ENCODE measurements around the gene LRRC28.
"Not testable (repeated sequence)": the region's sequence is repeated elsewhere in the genome, so short reads cannot be mapped to it uniquely, and the experiment has no call there.

Gene LRRC28

GRCh38 chr15:99250857-99251841 lies at the start of gene LRRC28:
TSS of gene LRRC28 (plus strand) at chr15:99251481. CDS start at chr15:99255958, 4,477 bp downstream.
- DNase-seq, result peak; percentile 99

DNA sequence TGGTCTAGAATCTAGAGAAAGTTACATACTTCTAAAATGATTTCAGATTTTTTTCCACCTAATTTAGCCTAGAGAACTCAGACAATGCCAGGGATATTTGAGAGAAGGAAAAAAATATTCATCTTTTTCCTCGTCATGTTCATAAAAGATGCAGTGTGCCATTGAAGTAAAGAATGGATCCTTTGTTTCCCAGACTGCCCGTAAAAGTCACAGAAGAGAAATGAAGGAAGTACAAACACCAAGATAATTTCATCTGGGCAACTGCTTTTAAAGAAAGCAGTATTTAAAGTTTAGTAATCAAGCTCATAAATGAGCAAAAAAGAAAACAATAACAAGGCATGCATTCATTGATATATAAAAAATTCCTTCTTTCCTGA lies 49.1 kb upstream of the LRRC28 start:
- DNase-seq, result no peak

DNA sequence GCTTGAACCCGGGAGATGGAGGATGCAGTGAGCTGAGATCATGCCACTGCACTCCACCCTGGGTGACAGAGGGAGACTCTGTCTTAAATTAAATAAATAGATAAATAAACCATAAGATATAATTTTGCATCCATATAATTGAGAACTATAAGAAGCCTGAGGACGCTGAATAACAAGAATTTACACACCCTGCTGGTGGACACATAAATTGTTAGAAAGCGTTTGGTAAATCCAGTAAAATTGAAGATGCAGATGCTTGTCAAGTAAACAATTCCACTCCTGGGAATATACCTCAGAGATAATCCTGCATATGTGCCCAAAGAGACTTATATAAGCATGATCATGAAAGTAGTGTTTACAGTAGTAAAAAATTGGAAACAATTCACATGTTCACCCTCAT lies 43.6 kb upstream of the LRRC28 start:
- no peak for DNase-seq

DNA sequence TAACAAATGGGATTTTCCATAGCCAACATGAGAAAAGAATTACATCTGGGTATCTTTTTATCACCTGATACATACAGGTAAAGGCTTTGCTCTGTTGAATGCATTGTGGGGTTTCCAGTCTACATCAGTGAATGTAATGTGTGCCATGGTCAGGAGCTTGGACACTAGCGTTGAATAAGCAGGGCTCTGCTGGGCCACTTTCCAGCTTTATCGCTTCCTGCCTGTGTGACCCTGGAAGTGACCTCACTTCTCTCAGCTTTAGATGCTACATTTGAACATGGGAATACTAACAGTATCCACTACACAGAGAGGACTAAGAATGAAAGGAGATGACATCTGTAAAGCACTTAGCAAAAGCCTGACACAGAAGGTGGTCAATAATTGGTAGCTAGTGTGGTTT lies 42.0 kb upstream of the LRRC28 start:
- DNase-seq, result no peak

GRCh38 chr15:99210334-99210733 lies 40.9 kb upstream of the LRRC28 start:
- DNase-seq, result no peak

- DNase-seq, result no peak
These were observed 39.4 kb upstream of the LRRC28 start for GRCh38 chr15:99211926-99212325.

DNA sequence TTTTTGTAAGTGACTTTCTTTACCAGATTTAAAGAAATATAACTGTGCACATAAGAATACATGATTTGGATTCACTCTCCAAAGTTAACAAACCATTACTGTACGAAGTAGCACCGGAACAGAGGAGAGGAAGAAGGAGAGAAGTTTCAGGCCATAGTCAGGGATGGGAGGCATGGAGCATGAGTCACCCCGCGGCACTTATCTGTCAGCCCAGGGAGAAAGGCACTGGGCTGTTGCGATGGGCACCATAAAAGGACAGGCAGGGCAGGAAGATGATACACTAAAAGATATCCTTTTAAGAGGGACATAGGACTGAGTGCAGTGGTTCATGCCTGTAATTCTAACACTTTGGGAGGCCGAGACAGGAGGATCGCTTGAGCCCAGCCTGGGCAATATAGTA lies 38.9 kb upstream of the LRRC28 start:
- no peak for DNase-seq

DNA sequence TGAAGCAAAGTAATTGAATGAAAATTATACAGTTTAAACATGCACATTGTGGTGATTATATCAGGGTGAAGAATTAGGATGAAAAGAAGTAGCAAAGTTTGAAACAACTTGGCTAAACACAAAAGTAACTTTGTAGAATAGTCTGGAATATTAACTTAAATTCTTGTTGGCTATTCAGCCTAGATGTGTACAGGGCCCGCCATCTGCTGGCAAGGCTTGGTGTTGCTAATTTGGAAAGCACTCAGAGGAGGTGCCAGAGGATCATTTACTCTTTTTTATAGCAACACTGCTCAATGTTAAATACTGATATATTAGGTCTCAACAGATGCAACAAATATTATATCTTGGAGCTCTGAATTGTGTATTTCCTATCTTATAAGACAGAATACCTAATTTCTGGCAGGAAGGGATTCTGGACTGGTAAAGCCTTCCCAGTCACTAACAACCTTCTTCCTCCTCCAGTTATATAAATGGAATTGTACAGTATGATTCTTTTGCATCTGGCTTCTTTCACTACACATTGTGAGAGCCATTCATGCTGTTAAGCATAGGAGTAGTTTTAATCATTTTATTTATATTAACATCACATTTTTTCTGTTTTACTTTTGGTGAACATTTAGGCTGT lies 38.0 kb upstream of the LRRC28 start:
- DNase-seq, result peak; percentile 21

DNA sequence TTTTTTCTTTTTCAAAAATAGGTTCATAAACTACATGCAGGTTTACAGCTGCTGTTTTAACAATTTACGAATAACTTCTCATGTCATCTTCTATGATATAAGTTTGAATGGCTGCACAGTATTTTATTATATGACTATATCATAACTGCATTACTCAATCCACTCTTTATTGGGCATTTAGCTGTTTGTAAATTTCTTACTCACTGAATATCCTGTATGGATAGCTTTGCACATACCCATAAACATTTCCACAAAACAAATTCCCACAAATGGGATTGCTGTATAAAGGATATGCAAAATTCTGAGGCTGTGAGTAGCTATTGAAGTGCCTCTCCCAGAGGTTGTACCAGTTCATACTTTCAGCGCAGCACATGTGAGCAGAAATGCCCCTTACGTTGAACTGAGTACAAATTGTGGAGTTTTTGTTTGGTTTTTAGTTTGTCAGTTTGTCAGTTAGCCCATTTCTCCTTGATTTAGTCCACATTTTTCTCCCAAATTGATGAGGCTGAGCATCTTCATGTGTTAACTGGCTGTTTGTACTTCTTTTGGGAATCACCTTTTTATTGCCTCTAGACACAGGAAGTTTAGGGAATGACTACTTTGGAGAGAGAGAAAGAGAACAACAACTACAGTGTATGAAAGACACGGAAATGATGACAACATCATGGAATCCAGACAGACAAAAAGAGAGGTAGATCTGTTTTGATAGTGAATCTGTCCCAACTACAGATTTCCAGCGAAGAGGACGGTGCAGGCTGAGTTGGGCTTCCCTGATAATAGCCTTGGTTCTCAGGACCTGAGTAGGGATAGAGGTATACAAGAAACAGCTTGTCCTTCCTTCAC lies 26.7 kb upstream of the LRRC28 start:
- no peak for DNase-seq

DNA sequence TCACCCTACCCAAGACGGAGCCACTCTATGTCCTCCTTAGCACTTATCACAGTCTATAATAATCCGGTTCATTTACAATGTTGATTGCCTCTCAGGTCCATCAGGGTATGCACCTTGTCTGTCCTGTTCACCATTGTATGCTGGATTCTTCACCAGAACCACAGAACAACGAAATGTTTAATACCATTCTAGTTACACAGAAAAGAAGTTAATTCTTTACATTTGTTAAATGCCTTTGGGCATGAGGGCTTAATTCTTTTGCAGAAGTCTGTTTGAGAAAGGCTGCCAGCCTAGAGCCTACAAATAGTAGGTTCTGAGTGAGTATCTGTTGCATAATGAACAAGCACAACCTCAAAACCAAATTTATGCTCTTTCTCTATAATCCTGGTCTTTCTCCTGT lies 24.5 kb upstream of the LRRC28 start:
- no peak for DNase-seq

- no peak for DNase-seq
These were observed 23.0 kb upstream of the LRRC28 start for GRCh38 chr15:99228120-99228770.

- no peak for DNase-seq
These were observed 20.4 kb upstream of the LRRC28 start for GRCh38 chr15:99230867-99231266.

GRCh38 chr15:99232740-99233139 lies 18.5 kb upstream of the LRRC28 start:
- DNase-seq, result no peak

GRCh38 chr15:99234160-99234559 lies 17.1 kb upstream of the LRRC28 start:
- DNase-seq, result not testable (repeated sequence)

DNA sequence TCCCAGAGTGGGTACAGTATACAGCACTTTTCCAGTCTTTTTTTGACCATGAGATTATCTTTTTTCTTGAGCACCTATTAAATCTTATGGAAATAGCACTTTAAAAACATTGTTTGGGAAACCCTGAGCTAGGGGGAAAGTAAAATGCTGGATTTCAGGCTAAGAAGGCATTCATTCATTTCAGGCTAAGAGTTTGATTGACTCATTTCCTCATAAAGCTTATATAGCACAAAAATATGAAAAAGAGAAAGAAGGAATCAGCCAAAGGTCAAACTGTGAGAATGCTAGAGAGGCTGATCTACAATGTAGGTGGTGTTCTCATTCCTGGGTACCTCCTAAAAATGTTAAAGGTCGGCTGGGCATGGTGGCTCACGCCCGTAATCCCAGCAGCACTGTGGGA lies 12.4 kb upstream of the LRRC28 start:
- DNase-seq, result no peak

DNA sequence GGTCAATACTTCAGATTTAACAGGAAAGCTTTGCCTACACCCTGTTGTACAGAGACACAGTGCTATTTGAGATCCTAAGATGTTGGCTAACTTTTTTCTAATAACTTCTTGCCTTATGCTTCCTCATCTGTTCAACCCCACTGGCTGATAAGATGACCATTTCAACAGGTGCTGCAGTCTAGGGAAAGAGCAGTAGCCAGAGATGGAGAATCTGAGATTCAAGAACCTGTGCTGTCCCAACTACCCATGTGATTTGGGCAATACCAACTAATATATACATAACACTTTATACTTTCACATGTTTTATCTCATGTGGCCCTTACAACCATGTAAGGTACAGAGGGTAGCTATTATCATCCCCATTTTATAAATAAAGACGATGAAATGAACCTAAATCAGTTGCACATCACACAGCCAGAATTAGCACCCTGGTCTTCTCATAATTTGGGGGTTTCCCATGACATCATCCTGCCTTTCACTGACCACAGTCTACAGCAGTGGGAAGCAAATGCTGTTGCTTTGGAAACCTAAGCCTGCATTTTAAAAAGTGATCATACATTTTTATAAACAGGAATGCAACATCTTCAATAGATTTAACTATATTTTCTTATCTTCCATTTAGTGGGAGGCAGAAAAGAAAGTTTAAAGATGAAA lies 11.6 kb upstream of the LRRC28 start:
- DNase-seq, result no peak

DNA sequence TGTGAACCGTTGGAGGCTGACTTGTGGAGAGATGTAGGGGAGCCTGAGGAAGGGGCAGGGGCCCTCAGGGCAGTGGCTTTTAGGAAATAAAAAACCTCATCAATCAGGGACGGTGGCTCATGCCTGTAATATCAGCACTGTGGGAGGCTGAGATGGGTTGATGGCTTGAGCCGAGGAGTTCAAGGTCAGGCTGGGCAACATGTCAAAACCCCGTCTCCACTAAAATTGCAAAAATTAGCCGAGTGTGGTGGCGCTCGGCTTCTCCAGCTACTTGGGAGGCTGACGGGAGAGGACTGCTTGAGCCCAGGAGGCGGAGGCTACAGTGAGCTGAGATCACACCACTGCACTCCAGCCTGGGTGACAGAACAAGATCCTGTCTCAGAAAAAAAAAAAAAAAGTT lies 9.5 kb upstream of the LRRC28 start:
- no peak for DNase-seq

DNA sequence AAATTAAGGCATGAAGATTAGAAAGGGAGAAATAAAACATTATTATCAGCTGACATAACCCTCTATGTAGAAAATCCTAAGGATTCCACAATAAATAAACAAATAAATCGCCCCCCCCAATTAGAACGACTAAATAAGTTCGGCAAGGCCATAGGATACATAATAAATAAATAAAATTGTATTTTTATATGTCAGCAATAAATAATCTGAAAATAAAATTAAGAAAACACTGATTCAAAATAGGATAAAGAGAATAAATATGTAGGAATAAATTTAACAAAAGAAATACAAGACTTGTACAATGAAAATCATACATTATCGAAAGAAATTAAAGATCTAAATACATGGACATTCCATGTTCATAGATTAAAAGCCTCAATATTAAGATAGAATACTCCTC lies 7.0 kb upstream of the LRRC28 start:
- DNase-seq, result no peak

GRCh38 chr15:99247062-99247461 lies 4.2 kb upstream of the LRRC28 start:
- no peak for DNase-seq

DNA sequence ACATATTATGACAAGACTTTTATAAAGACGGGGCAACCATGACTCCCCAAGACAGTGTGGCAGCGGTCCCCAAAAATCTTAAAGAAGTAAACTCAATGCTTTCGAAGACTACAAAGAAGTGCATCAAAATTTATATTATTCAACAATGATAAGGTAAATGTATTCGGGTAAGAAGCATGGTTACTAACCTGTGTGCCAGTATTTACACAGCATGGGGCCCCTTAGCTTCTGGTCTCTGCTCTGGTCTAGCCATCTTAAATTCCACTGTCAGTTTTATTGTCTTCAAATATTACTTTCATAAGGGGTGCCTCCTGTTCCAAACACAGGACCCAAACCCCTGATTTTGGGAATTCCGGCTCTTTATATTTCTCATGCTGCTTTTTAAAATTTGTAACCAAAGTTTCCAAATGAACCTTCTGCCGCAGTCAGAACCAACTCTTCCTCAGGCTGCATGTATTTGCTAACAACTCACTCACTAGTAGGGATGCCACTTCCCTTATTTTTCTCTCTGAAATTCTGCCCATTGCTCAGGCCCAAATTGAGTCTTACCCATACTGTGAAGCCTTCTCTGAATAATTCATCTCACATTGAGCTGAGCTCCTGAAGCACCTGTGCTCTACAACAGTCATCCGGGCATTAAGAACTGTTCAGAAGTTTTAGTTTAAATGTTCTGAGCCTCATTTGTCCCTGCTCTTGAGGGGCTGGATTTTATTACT lies 3.1 kb upstream of the LRRC28 start:
- DNase-seq, result peak; percentile 43

- DNase-seq, result peak; percentile 62
These were observed 1.9 kb upstream of the LRRC28 start, which contains the start of gene TTC23 for GRCh38 chr15:99249270-99249841. TSS of gene TTC23 (minus strand) at chr15:99249581. CDS start at chr15:99228712, 20,869 bp downstream.

Data from KG1 (cell line).